HG02885 (cell line): Measurements from ENCODE around the gene GRIN1.
A peak's percentile ranks its signal among the peaks of the same experiment; 100 is the strongest.

ENCODE experiments used
- ATAC-seq: cut with Tn5 transposase; IDR thresholded peaks from one replicate; pipeline ENCODE4 v1.9.1; 2021; ENCODE audit warnings: mild to moderate bottlenecking; ENCODE audit not compliant: unreplicated experiment, poor library complexity

The GRIN1 gene

GRCh38 chr9:137189297-137190295 is 50.6 kb downstream of the GRIN1 start:
- ATAC-seq, result no peak

- no peak for ATAC-seq
These were observed 51.4 kb downstream of the GRIN1 start for GRCh38 chr9:137190315-137190856.

GRCh38 chr9:137191245-137191644 is 52.3 kb downstream of the GRIN1 start:
- no peak for ATAC-seq

GRCh38 chr9:137191691-137192447 is 52.9 kb downstream of the GRIN1 start:
- no peak for ATAC-seq

- no peak for ATAC-seq
These were observed 53.5 kb downstream of the GRIN1 start for GRCh38 chr9:137192448-137192780.

- ATAC-seq, result no peak
These were observed 53.9 kb downstream of the GRIN1 start for GRCh38 chr9:137192859-137193258.

- no peak for ATAC-seq
These were observed 54.8 kb downstream of the GRIN1 start for GRCh38 chr9:137193771-137194170.

- ATAC-seq, result no peak
These were observed 55.4 kb downstream of the GRIN1 start for GRCh38 chr9:137194388-137194787.

GRCh38 chr9:137194909-137195308 is 56.0 kb downstream of the GRIN1 start:
- ATAC-seq, result no peak

GRCh38 chr9:137195525-137196220 is 56.7 kb downstream of the GRIN1 start:
- no peak for ATAC-seq

- no peak for ATAC-seq
These were observed 59.3 kb downstream of the GRIN1 start for GRCh38 chr9:137198051-137198901.

GRCh38 chr9:137198902-137199283 is 59.9 kb downstream of the GRIN1 start:
- no peak for ATAC-seq

- no peak for ATAC-seq
These were observed 60.6 kb downstream of the GRIN1 start for GRCh38 chr9:137199411-137200121.

GRCh38 chr9:137200311-137201204 is 61.6 kb downstream of the GRIN1 start, which contains the start of gene TPRN:
Gene TPRN, minus strand, starts transcription at chr9:137200741. Its CDS starts 30 bp downstream, at chr9:137200711.
- peak; percentile 84 for ATAC-seq

- ATAC-seq, result no peak
These were observed 62.4 kb downstream of the GRIN1 start for GRCh38 chr9:137201205-137201868.

- no peak for ATAC-seq
These were observed 64.0 kb downstream of the GRIN1 start for GRCh38 chr9:137202966-137203365.

- no peak for ATAC-seq
These were observed 65.8 kb downstream of the GRIN1 start for GRCh38 chr9:137204731-137205125.
